HG02840 (cell line): ENCODE results near the gene FBXW2.

Experiments
- ATAC-seq: cut with Tn5 transposase; IDR thresholded peaks from one replicate; pipeline ENCODE4 v1.9.1; 2021; ENCODE audit warnings: mild to moderate bottlenecking, moderate library complexity, moderate number of reproducible peaks; ENCODE audit not compliant: unreplicated experiment, low FRiP score

Gene FBXW2

DNA sequence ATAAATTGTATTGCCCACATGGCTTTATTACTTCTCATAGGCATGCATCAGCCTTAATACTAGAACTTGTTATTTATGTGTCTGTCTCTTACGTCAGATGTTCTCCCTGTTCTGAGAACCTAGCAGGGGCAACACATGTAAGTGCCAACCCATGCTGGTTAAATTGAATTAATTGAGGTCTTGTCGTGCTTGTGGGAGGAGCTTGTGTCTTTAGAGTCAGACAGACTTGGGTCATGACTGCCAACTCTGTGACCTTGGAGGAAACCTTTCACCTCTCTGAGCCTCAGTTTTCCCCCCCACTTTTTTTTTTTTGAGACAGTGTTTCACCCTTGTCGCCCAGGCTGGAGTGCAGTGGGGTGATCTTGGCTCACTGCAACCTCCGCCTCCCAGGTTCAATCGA, 76.7 kb downstream of the FBXW2 start:
- no peak for ATAC-seq

DNA sequence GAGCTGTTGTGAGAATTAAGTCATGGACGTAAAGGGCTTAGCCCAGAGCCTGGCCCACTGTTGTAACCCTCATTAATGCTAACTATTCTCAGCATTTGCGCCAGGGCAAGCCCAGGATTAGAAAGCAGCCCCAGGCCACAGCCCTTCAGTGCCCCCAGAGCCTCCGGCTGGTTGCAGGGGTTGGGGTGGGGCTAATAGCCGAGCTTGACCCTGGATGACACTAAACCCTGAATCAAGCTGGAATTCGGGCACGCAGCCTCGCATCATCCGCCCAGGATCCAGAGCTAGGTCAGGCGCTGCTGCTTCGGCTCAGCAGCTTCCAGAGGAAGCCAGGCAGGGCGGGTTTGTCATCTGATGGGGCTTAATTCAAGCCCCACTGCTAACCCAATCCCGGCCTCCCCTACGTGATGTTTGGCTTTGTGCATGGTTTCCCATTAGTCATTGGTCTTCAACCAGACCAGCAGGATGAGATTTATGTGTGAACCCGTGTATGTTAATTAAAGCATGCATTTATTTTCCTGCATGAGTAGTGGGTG, 77.8 kb downstream of the FBXW2 start:
- ATAC-seq = no peak

DNA sequence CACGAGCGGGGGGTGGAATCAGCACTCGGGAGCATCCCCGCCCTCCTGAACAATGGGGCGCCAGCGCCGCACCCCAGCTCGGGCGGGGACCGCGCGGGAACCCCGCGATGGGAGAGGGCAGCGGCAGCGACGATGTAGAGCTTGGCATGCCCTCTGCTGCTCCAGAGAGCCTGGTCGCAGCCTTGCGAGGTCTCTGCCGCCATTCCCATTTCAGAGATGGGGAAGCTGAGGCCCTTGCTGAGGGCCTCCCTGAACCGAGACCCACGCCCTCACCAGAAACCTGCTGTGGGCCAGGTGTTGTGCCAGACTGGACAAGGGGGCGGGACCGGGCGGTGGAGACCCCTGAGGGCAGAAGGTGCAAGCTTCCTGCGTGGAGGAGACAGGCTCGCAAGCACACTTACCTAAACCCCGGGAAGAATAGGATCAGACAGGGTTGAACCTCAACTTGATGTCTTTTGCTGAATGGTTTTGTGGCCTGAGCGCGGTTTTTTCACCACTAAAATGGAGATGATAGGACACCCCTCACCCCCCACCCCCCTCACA, 78.3 kb downstream of the FBXW2 start:
- ATAC-seq = no peak

DNA sequence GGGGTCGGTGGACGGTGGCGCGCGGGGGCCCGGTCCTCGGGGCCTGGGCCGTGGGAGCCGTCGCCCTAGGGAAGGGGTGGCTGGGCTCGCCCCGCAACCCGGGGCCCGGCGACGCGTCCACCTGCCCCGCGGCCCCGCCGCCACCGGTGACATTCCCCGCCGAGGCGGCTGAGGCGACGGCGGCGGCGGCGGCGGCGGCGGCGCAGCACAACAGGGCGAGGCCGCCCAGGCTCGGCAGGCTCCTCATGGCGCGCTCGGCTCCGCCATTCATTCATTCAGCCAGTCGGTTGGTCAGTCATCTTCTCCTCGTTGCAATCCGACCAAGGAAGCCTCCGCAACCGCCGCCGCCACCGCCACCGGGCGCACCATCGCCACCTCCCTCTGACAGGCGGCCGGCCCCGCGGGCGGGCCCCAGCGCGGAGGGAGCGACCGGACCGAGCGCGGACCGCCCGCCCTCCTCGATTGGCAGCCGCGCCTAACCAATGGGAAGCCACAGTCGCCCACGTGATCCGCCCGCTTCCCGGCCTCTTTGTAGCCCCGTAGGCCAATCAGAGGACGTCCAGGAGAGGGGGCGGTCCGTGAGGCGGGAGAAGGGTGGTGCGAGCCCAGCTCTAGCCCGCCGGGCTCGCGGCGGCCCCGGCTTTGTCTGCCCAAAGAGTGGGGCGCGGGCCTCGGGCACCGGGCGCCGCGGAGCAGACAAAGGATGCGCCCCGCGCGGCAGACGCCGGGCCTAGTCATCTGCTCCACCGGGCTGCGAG, 78.9 kb downstream of the FBXW2 start, which contains the start of gene MEGF9:
Gene MEGF9 (minus strand): TSS at position 383 of the 758 bp plus-strand sequence. CDS start 112 bp downstream, at position 271.
- ATAC-seq = peak; percentile 93

DNA sequence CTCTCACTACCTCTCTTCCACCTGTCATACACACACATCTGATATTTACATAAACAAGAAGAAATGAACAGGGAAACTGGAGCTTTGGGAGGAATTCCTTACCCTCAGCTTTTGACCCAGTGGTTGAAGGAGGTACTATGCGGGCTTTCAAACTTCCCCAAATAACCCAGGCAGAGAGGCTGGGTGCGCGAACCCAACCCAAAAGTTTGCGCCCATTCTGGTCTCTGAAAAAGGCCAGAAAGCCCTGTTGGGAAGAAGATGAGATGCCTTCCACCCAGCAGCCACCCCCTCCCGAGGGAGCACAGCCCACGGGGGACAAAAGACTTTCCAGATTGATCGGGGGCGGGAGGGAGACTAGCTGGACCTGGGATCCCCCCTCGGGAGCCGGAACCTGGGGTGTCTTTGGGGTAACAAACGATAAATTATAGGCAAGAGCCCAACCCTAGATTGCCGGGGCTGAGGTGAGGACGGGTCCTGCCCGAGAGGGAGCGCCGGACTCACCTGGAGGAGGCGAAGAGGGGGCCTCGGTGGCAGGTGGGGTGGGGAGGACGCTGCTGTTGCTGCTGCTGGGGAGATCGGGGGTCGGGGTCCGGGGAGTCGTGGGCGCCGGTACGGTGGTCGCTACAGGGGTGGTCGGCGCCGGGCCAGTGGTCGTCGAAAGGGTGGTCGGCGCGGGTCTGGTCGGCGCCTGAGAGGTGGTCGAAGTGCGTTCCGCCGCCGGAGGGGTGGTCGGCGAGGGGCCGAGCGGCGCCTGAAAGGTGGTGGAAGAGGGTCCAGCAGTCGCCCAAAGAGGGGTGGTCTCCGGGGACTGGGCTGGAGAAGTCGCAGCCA, 79.7 kb downstream of the FBXW2 start:
- peak; percentile 3 for ATAC-seq

DNA sequence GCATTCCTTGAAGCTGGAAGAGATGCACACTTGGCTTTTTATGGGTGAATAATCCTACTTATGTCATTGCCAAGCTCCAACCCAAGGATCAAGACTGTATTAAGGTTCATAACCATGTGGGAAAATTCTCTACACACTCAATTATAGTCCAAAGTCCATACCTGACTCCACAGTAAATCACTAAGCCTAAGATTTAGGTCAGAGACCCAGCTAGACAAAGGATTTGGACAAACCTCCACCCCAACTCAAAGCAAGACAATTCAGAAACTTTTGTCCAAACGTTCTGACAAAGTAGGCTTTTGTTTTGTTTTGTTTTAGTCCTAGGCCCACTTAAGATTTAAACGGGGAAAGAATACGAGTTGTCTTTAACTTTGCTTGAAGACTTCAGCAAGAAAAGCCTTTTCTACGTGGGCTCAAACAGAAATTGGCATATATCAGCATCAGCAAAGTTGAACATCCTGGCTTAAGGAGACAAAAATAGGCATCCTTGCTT, 80.6 kb downstream of the FBXW2 start:
- no peak for ATAC-seq

DNA sequence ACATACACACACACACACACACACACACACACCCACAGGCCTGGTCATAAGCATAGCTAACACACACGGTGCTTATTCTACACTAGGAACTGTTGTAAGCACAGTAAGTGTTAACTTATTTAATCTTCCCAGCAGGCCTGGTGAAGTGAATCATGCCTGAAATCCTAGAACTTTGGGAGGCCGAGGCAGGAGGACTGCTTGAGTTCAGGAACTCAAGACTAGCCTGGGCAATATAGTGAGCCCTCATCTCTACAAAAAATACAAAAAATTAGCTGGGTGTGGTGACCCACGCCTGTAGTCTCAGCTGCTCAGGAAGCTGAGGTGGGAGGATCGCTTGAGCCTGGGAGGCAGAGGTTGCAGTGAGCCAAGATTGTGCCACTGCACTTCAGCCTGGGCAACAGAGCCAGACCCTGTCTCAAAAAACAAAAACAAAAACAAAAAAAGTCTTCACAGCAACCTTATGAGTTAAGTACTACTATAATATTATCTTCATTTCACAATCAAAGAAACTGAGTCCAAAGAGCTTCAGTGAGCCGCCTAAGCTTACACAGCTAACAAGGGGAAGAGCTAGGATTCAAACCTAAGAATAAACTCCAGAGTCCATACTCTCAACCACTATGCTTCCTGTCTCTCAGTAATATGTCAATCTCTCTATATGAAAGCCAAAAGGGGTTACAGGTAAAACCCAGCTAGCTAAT, 81.2 kb downstream of the FBXW2 start:
- ATAC-seq = no peak

DNA sequence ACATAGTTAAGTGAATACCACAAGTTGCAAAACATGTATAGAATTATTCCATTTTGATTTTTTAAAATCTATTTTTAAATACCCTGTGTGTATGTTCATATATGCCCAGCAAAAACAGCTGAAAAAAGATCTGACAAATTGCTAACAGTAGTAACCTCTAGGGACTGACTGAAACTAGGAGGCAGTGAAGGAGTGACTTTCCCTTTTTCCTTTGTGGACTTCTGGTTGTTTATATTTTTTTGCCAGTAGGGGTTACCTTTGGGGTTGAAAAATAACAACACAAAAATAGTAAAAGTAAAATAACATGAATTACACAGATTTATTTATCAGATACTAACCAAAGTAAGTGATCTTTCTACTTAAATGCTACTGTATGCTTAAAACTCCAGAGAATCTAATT, 81.9 kb downstream of the FBXW2 start:
- no peak for ATAC-seq

DNA sequence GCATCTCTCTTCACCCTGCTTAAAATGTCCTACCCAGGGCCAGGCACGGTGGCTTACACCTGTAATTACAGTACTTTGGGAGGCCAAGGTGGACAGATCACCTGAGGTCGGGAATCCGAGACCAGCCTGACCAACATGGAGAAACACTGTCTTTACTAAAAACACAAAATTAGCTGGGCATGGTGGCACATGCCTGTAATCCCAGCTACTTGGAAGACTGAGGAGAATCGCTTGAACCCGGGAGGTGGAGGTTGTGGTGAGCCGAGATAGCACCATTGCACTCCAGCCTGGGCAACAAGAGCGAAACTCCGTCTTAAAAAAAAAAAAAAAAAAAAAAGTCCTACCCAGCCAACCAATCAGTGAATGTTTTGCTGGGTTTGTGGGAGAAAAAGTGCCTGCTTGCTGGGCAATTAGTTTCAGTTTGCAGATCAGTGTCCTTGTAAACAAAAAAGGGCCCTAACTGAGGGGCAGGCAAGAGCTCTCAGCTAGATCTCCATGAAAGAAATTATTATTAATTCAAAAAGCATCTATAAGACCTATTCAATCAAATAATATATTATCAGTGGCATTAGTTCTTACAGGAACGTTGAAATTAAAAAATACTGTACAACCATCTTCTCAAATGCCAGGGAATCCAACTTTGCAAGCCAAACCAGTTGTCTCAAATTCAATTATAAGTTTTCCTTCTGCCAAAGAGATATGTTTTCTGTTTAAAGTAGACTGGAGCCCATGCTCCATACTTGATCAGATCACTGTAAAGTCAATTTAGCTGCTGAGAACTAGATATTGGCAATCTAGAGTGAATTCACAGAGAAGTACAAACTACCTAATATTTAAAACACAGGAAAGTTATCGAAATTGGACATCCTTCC, 82.9 kb downstream of the FBXW2 start:
- ATAC-seq = no peak

DNA sequence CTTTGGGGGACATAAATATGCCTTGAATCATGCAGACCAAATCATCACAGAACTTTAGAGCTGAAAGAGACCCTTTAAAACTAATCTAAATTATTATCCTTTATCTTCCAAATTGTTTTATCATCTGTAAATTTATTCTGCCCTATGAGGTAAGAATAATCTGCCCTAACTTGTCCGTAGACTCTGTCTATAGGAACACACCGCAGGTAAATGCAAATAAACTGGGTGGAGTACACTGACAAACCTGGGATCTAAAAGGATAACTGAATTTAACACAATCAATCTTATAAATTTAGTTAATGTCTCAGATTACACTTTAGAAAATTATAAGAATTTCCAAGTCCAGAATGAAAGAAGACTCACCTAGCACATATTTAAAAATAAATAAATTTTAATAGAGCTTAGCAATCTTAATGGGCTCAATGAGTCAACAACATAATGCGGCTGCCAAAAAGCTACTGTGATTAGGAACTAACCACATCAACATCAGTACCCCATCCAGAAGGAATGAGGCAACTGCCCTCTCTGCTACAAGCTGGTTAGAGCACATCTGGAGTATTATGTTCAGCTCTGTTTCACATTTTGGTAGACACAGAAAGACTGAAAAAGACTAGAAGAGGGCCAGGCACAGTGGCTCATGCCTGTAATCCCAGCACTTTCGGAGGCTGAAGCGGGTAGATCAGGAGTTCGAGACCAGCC, 84.5 kb downstream of the FBXW2 start:
- ATAC-seq = no peak

DNA sequence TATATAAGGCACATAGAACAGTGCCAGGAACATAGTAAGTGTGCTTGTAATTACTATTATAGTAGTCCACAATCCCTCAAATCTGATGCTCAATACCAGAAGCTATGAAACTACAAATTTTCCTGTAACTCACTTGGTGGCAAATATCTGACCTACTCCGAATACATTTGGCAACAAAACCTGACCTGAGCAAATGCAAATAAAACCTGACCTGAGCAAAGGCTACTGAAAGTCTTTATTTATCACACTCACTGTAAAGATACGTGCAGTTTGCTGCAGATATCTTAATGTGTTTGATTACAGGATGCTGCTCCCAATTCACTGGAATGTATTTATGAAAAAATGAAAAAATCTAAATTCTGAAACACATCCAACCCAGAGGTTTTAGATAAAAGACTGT, 86.0 kb downstream of the FBXW2 start:
- no peak for ATAC-seq
